ENCODE data around the gene SP9. TPM values are rescaled to one million over a fixed set of nuclear protein-coding genes. Genes with fewer than 3 reads are reported as not detected.
"Not testable (repeated sequence)": the region's sequence is repeated elsewhere in the genome, so short reads cannot be mapped to it uniquely, and the experiment has no call there.

Gene SP9
- total RNA-seq, 5 donors from 2014 or later (not counting 1 experiment from before 2014, with no cell fraction given) = not detected

DNA sequence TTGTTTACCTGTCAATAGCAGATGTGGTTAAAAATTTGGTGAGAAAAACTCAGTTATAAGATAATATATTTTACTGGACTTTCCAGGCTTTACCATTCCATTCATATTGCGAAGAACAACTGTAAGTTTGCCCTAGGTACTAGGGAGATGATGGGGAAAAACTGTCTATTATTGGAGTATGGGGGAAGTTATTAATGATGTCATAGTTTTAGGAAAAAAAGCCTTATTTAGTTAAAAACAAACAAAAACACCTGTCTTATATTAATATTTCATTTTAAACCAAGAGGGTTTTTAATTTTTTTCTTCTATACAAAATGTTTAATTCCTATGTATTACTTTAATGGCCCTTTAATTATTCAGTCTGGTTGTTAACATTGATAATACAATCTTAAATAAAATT lies 18.2 kb downstream of the SP9 start:
- no peaks in the 10 kb centered on the region for H3K9me3 ChIP-seq
- ATAC-seq (replicated peaks in 1 of 4) = no peak
- DNase-seq = no peak
- POLR2A ChIA-PET = interaction anchor here in 1 of 2 donors (0.7 kb wide), 1 partner anchor 49 kb away, joined by 3 read pairs; no protein-coding TSS in a partner anchor
- H3K27ac ChIP-seq (ENCODE audit: low read length) = no peak overlapping the region
- no CpG with 5 or more reads among the region's 1 CpG for WGBS (ENCODE audit: insufficient coverage)
- H3K36me3 Mint-ChIP-seq = peaks cover 37% of the 10 kb centered on the region
- no peaks in the 10 kb centered on the region for H3K4me1 ChIP-seq (ENCODE audit: control insufficient read depth in 1 of 2, extremely low read depth in 1 of 2, insufficient read depth in 2 of 2, low read length in 2 of 2)
- H3K27me3 ChIP-seq (replicated peaks in 1 of 2; ENCODE audit: control insufficient read depth in 2 of 2, extremely low read depth in 1 of 2, insufficient read depth in 2 of 2, low read length in 1 of 2) = no peaks in the 10 kb centered on the region
- H3K4me3 ChIP-seq (ENCODE audit: control insufficient read depth in 1 of 2, extremely low read depth in 1 of 2, low read length in 1 of 2) = no peak overlapping the region
- H3K4me1 Mint-ChIP-seq = peaks cover 0 to 6% (median 0%) of the 10 kb centered on the region in 3 donors
- no peaks in the 10 kb centered on the region for H3K27me3 Mint-ChIP-seq
- no peaks in the 10 kb centered on the region for H3K9me3 Mint-ChIP-seq
- no peak overlapping the region for H3K4me3 Mint-ChIP-seq
- H3K27ac Mint-ChIP-seq = no peak overlapping the region
- peaks cover 0 to 19% of the 10 kb centered on the region in 2 donors for H3K36me3 ChIP-seq (ENCODE audit: control insufficient read depth in 2 of 2, extremely low read depth in 1 of 2, insufficient read depth in 1 of 2, low read length in 1 of 2)
- CTCF ChIA-PET = interaction anchor here in 1 of 2 donors (0.7 kb wide), 1 partner anchor 276 kb away, joined by 5 read pairs; no protein-coding TSS in a partner anchor

DNA sequence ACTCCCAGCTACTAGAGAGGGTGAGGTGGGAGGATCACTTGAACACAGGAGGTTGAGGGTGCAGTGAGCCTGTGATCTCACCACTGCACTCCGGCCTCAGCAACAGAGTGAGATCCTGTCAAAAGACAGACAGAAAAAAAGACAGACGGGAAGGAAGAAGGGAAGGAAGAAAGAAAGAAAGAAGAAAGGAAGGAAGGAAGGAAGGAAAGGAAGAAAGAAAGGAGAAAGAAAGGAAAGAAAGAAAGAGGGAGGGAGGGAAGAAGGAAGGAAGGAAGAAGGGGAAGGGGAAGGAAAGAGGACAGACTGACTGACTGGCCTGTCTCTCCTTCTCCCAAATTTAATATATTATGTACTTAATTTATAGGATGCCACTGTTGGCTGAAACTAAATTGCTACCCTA lies 21.6 kb downstream of the SP9 start:
- H3K4me1 Mint-ChIP-seq = peaks cover 0 to 6% (median 0%) of the 10 kb centered on the region in 3 donors
- DNase-seq = no peak
- H3K27me3 Mint-ChIP-seq = no peaks in the 10 kb centered on the region
- ChIA-PET CTCF (interaction anchor here in 1 of 2 donors (0.6 kb wide), 1 partner anchor 48 kb away, joined by 3 read pairs; no protein-coding TSS in a partner anchor), POLR2A (interaction anchor here in 1 of 2 donors (0.7 kb wide), 1 partner anchor 156 kb away, joined by 3 read pairs; no protein-coding TSS in a partner anchor)
- peaks cover 2% of the 10 kb centered on the region for H3K9me3 ChIP-seq
- no peaks in the 10 kb centered on the region for H3K27me3 ChIP-seq (replicated peaks in 1 of 2; ENCODE audit: control insufficient read depth in 2 of 2, extremely low read depth in 1 of 2, insufficient read depth in 2 of 2, low read length in 1 of 2)
- ATAC-seq (replicated peaks in 1 of 4) = no peak
- H3K27ac Mint-ChIP-seq = no peak overlapping the region
- no peak overlapping the region for H3K4me3 ChIP-seq (ENCODE audit: control insufficient read depth in 1 of 2, extremely low read depth in 1 of 2, low read length in 1 of 2)
- H3K36me3 Mint-ChIP-seq = peaks cover 38% of the 10 kb centered on the region
- H3K36me3 ChIP-seq (ENCODE audit: control insufficient read depth in 2 of 2, extremely low read depth in 1 of 2, insufficient read depth in 1 of 2, low read length in 1 of 2) = peaks cover 0 to 7% of the 10 kb centered on the region in 2 donors
- WGBS (ENCODE audit: insufficient coverage) = no CpG with 5 or more reads among the region's 2 CpGs
- H3K9me3 Mint-ChIP-seq = no peaks in the 10 kb centered on the region
- H3K4me3 Mint-ChIP-seq = no peak overlapping the region
- H3K27ac ChIP-seq (ENCODE audit: low read length) = no peak overlapping the region
- no peaks in the 10 kb centered on the region for H3K4me1 ChIP-seq (ENCODE audit: control insufficient read depth in 1 of 2, extremely low read depth in 1 of 2, insufficient read depth in 2 of 2, low read length in 2 of 2)

DNA sequence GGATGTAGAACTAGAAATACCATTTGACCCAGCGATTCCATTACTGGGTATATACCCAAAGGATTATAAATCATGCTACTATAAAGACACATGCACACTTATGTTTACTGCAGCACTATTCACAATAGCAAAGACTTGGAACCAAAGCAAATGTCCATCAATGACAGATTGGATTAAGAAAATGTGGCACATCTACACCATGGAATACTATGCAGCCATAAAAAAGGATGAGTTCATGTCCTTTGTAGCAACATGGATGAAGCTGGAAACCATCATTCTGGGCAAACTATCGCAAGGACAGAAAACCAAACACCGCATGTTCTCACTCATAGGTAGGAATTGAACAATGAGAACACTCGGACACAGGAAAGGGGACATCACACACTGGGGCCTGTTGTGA lies 24.9 kb downstream of the SP9 start:
- H3K9me3 Mint-ChIP-seq; H3K27me3 Mint-ChIP-seq; H3K4me1 Mint-ChIP-seq; H3K4me1 ChIP-seq (ENCODE audit: control insufficient read depth in 1 of 2, extremely low read depth in 1 of 2, insufficient read depth in 2 of 2, low read length in 2 of 2); H3K27ac ChIP-seq (ENCODE audit: low read length); CTCF ChIA-PET; H3K4me3 Mint-ChIP-seq; H3K27me3 ChIP-seq (replicated peaks in 1 of 2; ENCODE audit: control insufficient read depth in 2 of 2, extremely low read depth in 1 of 2, insufficient read depth in 2 of 2, low read length in 1 of 2); ATAC-seq (replicated peaks in 1 of 4); H3K27ac Mint-ChIP-seq; DNase-seq; H3K9me3 ChIP-seq; H3K4me3 ChIP-seq (ENCODE audit: control insufficient read depth in 1 of 2, extremely low read depth in 1 of 2, low read length in 1 of 2): not testable (repeated sequence)
- POLR2A ChIA-PET = interaction anchor here in 1 of 2 donors (0.7 kb wide), 1 partner anchor 1754 kb away, joined by 3 read pairs; no protein-coding TSS in a partner anchor
- H3K36me3 Mint-ChIP-seq = peaks cover 57% of the 10 kb centered on the region
- WGBS (ENCODE audit: insufficient coverage) = 100% methylated on average over 2 of the region's 4 CpGs
- H3K36me3 ChIP-seq (ENCODE audit: control insufficient read depth in 2 of 2, extremely low read depth in 1 of 2, insufficient read depth in 1 of 2, low read length in 1 of 2) = peaks cover 0 to 15% of the 10 kb centered on the region in 2 donors

DNA sequence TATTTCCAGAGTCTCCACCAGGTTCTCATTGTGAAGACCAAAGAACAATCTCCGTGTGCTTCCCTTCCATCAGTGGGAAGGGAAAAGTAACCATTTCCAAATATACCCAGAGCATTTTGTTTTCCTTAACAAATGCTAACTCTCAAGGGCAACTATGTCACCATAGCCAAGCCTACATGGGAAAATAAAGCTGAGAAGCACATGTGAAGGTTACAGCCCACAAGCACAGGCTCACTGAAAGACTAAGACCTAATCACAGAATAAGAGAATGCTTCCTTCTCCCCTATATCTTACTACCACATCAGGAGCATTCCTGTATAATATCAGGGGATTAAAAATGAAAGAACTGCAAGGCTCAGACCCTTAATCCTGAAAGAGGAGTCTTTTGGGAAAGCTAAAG lies 28.2 kb downstream of the SP9 start:
- H3K4me1 Mint-ChIP-seq = peaks cover 0 to 2% (median 0%) of the 10 kb centered on the region in 3 donors
- ATAC-seq (replicated peaks in 1 of 4) = no peak
- POLR2A ChIA-PET = interaction anchor here in 1 of 2 donors (0.6 kb wide), 1 partner anchor 1748 kb away, joined by 3 read pairs; no protein-coding TSS in a partner anchor

DNA sequence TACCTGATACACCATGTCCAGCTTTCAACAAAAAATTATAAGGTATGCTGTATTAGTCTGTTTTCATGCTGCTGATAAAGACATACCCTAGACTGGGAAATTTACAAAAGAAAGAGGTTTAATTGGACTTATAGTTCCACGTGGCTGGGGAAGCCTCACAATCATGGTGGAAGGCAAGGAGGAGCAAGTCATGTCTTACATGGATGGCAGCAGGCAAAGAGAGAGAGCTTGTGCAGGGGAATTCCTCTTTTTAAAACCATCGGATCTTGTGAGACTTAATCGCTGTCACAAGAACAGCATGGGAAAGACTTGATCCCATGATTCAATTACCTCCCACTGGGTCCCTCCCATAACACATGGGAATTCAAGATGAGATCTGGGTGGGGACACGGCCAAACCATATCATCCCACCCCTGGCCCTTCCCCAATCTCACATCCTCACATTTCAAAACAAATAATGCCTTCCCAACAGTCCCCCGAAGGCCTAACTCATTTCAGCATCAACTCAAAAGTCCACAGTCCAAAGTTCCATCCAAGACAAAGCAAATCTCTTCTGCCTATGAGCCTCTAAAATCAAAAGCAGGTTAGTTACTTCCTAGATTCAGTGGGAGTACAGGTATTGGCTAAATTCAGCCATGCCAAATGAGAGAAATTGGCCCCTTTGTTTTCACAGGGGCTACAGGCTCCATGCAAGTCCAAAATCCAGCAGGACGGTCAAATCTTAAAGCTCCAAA lies 28.9 kb downstream of the SP9 start:
- CTCF ChIA-PET = interaction anchor here in 1 of 2 donors (0.6 kb wide), 1 partner anchor 883 kb away, joined by 3 read pairs; no protein-coding TSS in a partner anchor
- Mint-ChIP-seq H3K9me3 (peaks cover 10 to 19% (median 11%) of the 10 kb centered on the region in 3 donors), H3K36me3 (peaks cover 80% of the 10 kb centered on the region)
- DNase-seq; H3K27ac Mint-ChIP-seq; H3K27me3 Mint-ChIP-seq; H3K4me1 Mint-ChIP-seq; H3K9me3 ChIP-seq; H3K27me3 ChIP-seq (replicated peaks in 1 of 2; ENCODE audit: control insufficient read depth in 2 of 2, extremely low read depth in 1 of 2, insufficient read depth in 2 of 2, low read length in 1 of 2); ATAC-seq (replicated peaks in 1 of 4); H3K4me3 ChIP-seq (ENCODE audit: control insufficient read depth in 1 of 2, extremely low read depth in 1 of 2, low read length in 1 of 2); H3K4me3 Mint-ChIP-seq; H3K4me1 ChIP-seq (ENCODE audit: control insufficient read depth in 1 of 2, extremely low read depth in 1 of 2, insufficient read depth in 2 of 2, low read length in 2 of 2); H3K27ac ChIP-seq (ENCODE audit: low read length): not testable (repeated sequence)
- peaks cover 10 to 40% of the 10 kb centered on the region in 2 donors for H3K36me3 ChIP-seq (ENCODE audit: control insufficient read depth in 2 of 2, extremely low read depth in 1 of 2, insufficient read depth in 1 of 2, low read length in 1 of 2)
- POLR2A ChIA-PET = interaction anchor here in 1 of 2 donors (0.6 kb wide), 1 partner anchor 161 kb away, joined by 3 read pairs; no protein-coding TSS in a partner anchor
- 94% methylated on average over 2 of the region's 6 CpGs for WGBS (ENCODE audit: insufficient coverage)

More for the DNA sequence above, 28.2 kb downstream of the SP9 start:
- no peaks in the 10 kb centered on the region for H3K27me3 Mint-ChIP-seq
- no peak overlapping the region for H3K27ac Mint-ChIP-seq
- CTCF ChIA-PET = interaction anchor here (0.6 kb wide), 2 partner anchors 49 to 882 kb away, joined by 3 read pairs; no protein-coding TSS in a partner anchor
- Histone ChIP-seq H3K27ac (ENCODE audit: low read length) (no peak overlapping the region), H3K36me3 (ENCODE audit: control insufficient read depth in 2 of 2, extremely low read depth in 1 of 2, insufficient read depth in 1 of 2, low read length in 1 of 2) (peaks cover 4 to 34% of the 10 kb centered on the region in 2 donors), H3K4me1 (ENCODE audit: control insufficient read depth in 1 of 2, extremely low read depth in 1 of 2, insufficient read depth in 2 of 2, low read length in 2 of 2) (no peaks in the 10 kb centered on the region), H3K9me3 (peaks cover 2% of the 10 kb centered on the region), H3K4me3 (ENCODE audit: control insufficient read depth in 1 of 2, extremely low read depth in 1 of 2, low read length in 1 of 2) (no peak overlapping the region), H3K27me3 (replicated peaks in 1 of 2; ENCODE audit: control insufficient read depth in 2 of 2, extremely low read depth in 1 of 2, insufficient read depth in 2 of 2, low read length in 1 of 2) (no peaks in the 10 kb centered on the region)
- H3K9me3 Mint-ChIP-seq = peaks cover 8 to 16% (median 10%) of the 10 kb centered on the region in 3 donors
- peaks cover 73% of the 10 kb centered on the region for H3K36me3 Mint-ChIP-seq
- no CpG with 5 or more reads among the region's 1 CpG for WGBS (ENCODE audit: insufficient coverage)
- no peak for DNase-seq
- no peak overlapping the region for H3K4me3 Mint-ChIP-seq

DNA sequence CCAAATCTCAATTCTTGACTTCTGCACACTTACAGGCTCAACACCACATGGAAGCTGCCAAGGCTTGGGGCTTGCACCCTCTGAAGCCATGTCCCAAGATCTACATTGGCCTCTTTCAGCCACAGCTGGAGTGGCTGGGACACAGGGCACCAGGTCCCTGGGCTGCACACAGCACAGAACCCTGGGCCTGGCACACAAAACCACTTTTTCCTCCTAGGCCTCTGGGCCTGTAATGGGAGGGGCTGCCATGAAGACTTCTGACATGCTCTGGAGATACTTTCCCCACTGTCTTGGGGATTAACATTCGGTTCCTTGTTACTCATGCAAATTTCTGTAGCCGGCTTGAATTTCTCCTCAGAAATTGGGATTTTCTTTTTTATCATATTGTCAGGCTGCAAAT lies 29.9 kb downstream of the SP9 start:
- DNase-seq = no peak
- Histone ChIP-seq H3K27me3 (replicated peaks in 1 of 2; ENCODE audit: control insufficient read depth in 2 of 2, extremely low read depth in 1 of 2, insufficient read depth in 2 of 2, low read length in 1 of 2) (no peaks in the 10 kb centered on the region), H3K27ac (ENCODE audit: low read length) (no peak overlapping the region), H3K4me3 (ENCODE audit: control insufficient read depth in 1 of 2, extremely low read depth in 1 of 2, low read length in 1 of 2) (no peak overlapping the region), H3K4me1 (ENCODE audit: control insufficient read depth in 1 of 2, extremely low read depth in 1 of 2, insufficient read depth in 2 of 2, low read length in 2 of 2) (no peaks in the 10 kb centered on the region), H3K36me3 (ENCODE audit: control insufficient read depth in 2 of 2, extremely low read depth in 1 of 2, insufficient read depth in 1 of 2, low read length in 1 of 2) (peaks cover 12 to 50% of the 10 kb centered on the region in 2 donors), H3K9me3 (peaks cover 6% of the 10 kb centered on the region)
- H3K27ac Mint-ChIP-seq = no peak overlapping the region
- H3K4me3 Mint-ChIP-seq = no peak overlapping the region
- ChIA-PET POLR2A (no interaction called here), CTCF (no interaction called here)
- peaks cover 10 to 19% (median 11%) of the 10 kb centered on the region in 3 donors for H3K9me3 Mint-ChIP-seq
- peaks cover 80% of the 10 kb centered on the region for H3K36me3 Mint-ChIP-seq
- no peak for ATAC-seq (replicated peaks in 1 of 4)
- WGBS (ENCODE audit: insufficient coverage) = no CpG with 5 or more reads among the region's 2 CpGs
- no peaks in the 10 kb centered on the region for H3K27me3 Mint-ChIP-seq
- peaks cover 0 to 2% (median 0%) of the 10 kb centered on the region in 3 donors for H3K4me1 Mint-ChIP-seq

All from T-cell (primary cell).